ENCODE results near the gene SNRPA.

DNA sequence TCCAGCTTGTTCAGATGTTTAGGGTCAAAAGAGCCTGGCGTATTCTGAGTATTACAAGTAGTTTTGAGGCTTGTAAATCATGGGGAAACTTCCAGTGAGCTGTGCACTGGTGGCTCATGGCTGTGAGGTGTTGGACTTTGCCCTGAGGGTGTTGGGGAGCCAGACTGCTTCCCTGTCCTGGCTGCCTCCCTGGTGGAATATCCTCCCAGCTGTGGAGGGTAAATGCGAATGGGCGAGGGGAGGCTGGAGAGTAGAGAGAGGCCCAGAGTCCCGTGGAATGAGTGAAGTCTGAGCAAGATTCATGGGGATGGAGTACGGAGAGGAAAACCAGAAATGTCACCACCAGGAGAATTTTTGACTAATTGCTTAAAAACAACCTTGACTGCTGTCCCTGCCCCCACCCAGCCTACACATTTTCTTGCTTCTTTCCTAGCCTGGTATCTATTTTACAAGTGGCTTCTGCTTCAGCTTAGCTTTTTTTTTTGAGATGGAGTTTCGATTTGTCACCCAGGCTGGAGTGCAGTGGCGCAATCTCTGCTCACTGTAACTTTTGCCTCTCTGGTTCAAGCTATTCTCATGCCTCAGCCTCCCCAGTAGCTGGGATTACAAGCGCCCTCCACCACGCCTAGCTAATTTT lies 3.7 kb downstream of the SNRPA start:
- TF ChIP-seq, protein P1, sequence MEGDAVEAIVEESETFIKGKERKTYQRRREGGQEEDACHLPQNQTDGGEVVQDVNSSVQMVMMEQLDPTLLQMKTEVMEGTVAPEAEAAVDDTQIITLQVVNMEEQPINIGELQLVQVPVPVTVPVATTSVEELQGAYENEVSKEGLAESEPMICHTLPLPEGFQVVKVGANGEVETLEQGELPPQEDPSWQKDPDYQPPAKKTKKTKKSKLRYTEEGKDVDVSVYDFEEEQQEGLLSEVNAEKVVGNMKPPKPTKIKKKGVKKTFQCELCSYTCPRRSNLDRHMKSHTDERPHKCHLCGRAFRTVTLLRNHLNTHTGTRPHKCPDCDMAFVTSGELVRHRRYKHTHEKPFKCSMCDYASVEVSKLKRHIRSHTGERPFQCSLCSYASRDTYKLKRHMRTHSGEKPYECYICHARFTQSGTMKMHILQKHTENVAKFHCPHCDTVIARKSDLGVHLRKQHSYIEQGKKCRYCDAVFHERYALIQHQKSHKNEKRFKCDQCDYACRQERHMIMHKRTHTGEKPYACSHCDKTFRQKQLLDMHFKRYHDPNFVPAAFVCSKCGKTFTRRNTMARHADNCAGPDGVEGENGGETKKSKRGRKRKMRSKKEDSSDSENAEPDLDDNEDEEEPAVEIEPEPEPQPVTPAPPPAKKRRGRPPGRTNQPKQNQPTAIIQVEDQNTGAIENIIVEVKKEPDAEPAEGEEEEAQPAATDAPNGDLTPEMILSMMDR (IDR thresholded peaks at IDR 0.05; ENCODE audit: borderline replicate concordance, extremely low read depth, low read length, poor library complexity, severe bottlenecking): no peak
- TF ChIP-seq EZH2 (IDR thresholded peaks at IDR 0.05; ENCODE audit: borderline replicate concordance, low read depth, low read length, severe bottlenecking): no peak
